OCI-LY7 (cell line): Measurements from ENCODE around the gene CORO2A. TPM values are rescaled to one million over a fixed set of nuclear protein-coding genes. Genes with fewer than 3 reads are reported as not detected.

ENCODE experiments used
- BruUV-seq: library from RNA; stranded (reverse); fragments of 400-500 nt; replicated peaks from 2 replicates; lab custom pipeline; 2021; lab: Mats Ljungman, UMichigan
- CTCF ChIA-PET: fragments of 300-600 bp; sonication (Branson Sonifier 250); formaldehyde crosslinking; loops from one replicate; lab custom pipeline; 2022; ENCODE audit warnings: antibody characterized with exemption; ENCODE audit not compliant: unreplicated experiment; lab: Charles Lee
- POLR2A ChIA-PET: fragments of 300-600 bp; sonication (Branson Sonifier 250); formaldehyde crosslinking; loops from one replicate; lab custom pipeline; 2022; ENCODE audit warnings: antibody characterized with exemption; lab: Charles Lee
- DNase-seq: peaks from one replicate; pipeline ENCODE4 v3.0.0-alpha.2; 2015; ENCODE audit warnings: low spot score
- H2AFZ ChIP-seq: fragments of 200-600 bp; sonication (generic), shearing (Covaris generic); 2 replicates; pipeline ENCODE4 v1.6.1; 2014; ENCODE audit warnings: mild to moderate bottlenecking, antibody characterized with exemption, low read length, moderate library complexity
- H3K27ac ChIP-seq: fragments of 200-600 bp; sonication (generic); 2 replicates; pipeline ENCODE4 v1.5.1; 2014; ENCODE audit warnings: mixed run types, low read depth, mild to moderate bottlenecking, moderate library complexity, low read length, inconsistent platforms; ENCODE audit not compliant: poor library complexity, severe bottlenecking
- H3K36me3 ChIP-seq: fragments of 200-600 bp; sonication (generic); 2 replicates; pipeline ENCODE4 v1.6.1; 2014; ENCODE audit warnings: mild to moderate bottlenecking, antibody characterized with exemption, low read length, moderate library complexity, mixed read lengths; ENCODE audit not compliant: insufficient read depth
- H3K4me1 ChIP-seq: fragments of 200-600 bp; sonication (generic); 2 replicates; pipeline ENCODE4 v1.5.1; 2014; ENCODE audit warnings: mild to moderate bottlenecking, low read length; ENCODE audit not compliant: insufficient read depth, poor library complexity, severe bottlenecking
- H3K4me2 ChIP-seq: fragments of 200-600 bp; sonication (generic); 2 replicates; pipeline ENCODE4 v1.6.1; 2014; ENCODE audit warnings: mild to moderate bottlenecking, low read length
- H3K4me3 ChIP-seq: fragments of 200-600 bp; sonication (generic); 2 replicates; pipeline ENCODE4 v1.5.1; 2014; ENCODE audit warnings: mild to moderate bottlenecking, low read depth, low read length; ENCODE audit not compliant: poor library complexity, severe bottlenecking
- H3K79me2 ChIP-seq: fragments of 200-600 bp; sonication (generic); 2 replicates; pipeline ENCODE4 v1.6.1; 2016; ENCODE audit warnings: low read depth, mild to moderate bottlenecking, low read length, moderate library complexity, mixed read lengths; ENCODE audit not compliant: insufficient read depth
- H3K9me2 ChIP-seq: fragments of 200-600 bp; sonication (generic); 2 replicates; pipeline ENCODE4 v1.6.1; 2016; ENCODE audit warnings: mild to moderate bottlenecking, low read length, mixed read lengths; ENCODE audit not compliant: insufficient read depth
- H3K9me3 ChIP-seq: fragments of 200-600 bp; sonication (generic); 2 replicates; pipeline ENCODE4 v1.6.1; 2014; ENCODE audit warnings: mild to moderate bottlenecking, mixed run types, low read length, mixed read lengths
- H4K20me1 ChIP-seq: fragments of 200-600 bp; sonication (generic); 2 replicates; pipeline ENCODE4 v1.6.1; 2014; ENCODE audit warnings: mild to moderate bottlenecking, antibody characterized with exemption, low read length, moderate library complexity, mixed read lengths; ENCODE audit not compliant: insufficient read depth
- CTCF ChIP-seq: fragments of 200-600 bp; sonication (generic); conservative IDR thresholded peaks from 2 replicates; pipeline ENCODE4 v1.5.1; 2014; ENCODE audit warnings: mild to moderate bottlenecking, antibody characterized with exemption, low read length, moderate library complexity, mixed read lengths
- EZH2phosphoT487 ChIP-seq: fragments of 200-600 bp; sonication (generic); IDR thresholded peaks from 2 replicates; pipeline ENCODE4 v1.6.1; 2018; ENCODE audit warnings: low read depth, borderline replicate concordance, mild to moderate bottlenecking, mixed run types, antibody characterized with exemption, low read length, moderate library complexity, mixed read lengths
- intact Hi-C: fragments of 100-400 bp; cut with micrococcal nuclease; formaldehyde crosslinking; loops from one replicate; pipeline ENCODE4 v1.10.0; 2022; ENCODE audit not compliant: unreplicated experiment
- total RNA-seq, 2 experiments: library from RNA; depleted of rRNA in 1 of 2; stranded (reverse); fragments of >200 nt in 1 of 2; shearing (Covaris generic) in 1 of 2; gene quantifications; 2 replicates each; pipeline ENCODE4 v1.2.3, GENCODE V29; 2014 to 2022

Gene CORO2A
- total RNA-seq, 2 experiments from 2014 or later, result 1.8 to 3.9 TPM

DNA sequence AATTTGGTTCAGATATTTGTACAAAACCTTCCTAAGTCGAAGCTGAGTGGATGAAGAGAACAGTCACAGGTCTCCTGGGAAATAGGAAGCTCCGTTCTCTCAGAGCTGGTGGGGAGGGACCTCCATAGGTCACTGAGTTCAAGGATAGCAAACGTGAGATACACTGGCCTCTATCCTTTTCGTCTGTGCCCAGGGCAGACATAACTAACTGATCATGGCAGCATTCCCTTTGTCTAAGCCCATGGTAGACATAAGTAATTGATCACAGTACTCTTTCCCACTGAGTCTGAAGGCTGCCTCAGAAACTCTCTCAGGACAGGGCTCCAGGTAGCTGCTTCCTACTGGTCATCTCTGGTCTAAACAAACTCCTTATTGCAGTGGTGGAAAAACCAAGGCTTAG, 12.3 kb upstream of the CORO2A start:
- POLR2A ChIA-PET, result no interaction called here

GRCh38 chr9:98203153-98203552, 10.7 kb upstream of the CORO2A start:
- BruUV-seq, result no TSS peak
- intact Hi-C loops, result no loop called here
- Histone ChIP-seq H2AFZ (no peak overlapping the region), H3K9me3 (no peaks in the 10 kb centered on the region), H3K9me2 (no peaks in the 10 kb centered on the region), H3K79me2 (no peaks in the 10 kb centered on the region), H3K4me3 (no peak overlapping the region), H4K20me1 (no peaks in the 10 kb centered on the region), H3K4me1 (peaks cover 21% of the 10 kb centered on the region), H3K36me3 (no peaks in the 10 kb centered on the region), H3K27ac (no peak overlapping the region), H3K4me2 (no peak overlapping the region)
- CTCF ChIA-PET, result no interaction called here
- POLR2A ChIA-PET, result no interaction called here
- no peak for DNase-seq
- no peak for TF ChIP-seq EZH2phosphoT487
- no peak for TF ChIP-seq CTCF

More for the DNA sequence above, 12.3 kb upstream of the CORO2A start:
- CTCF ChIA-PET, result no interaction called here
- Histone ChIP-seq H4K20me1 (no peaks in the 10 kb centered on the region), H3K27ac (no peak overlapping the region), H3K4me2 (no peak overlapping the region), H3K4me3 (no peak overlapping the region), H3K9me2 (no peaks in the 10 kb centered on the region), H2AFZ (no peak overlapping the region), H3K36me3 (no peaks in the 10 kb centered on the region), H3K79me2 (no peaks in the 10 kb centered on the region), H3K4me1 (peaks cover 21% of the 10 kb centered on the region), H3K9me3 (no peaks in the 10 kb centered on the region)
- DNase-seq, result no peak
- TF ChIP-seq CTCF (no peak), EZH2phosphoT487 (no peak)
- intact Hi-C loops, result loop anchor here (1.0 to 2.0 kb wide), 2 partner anchors 59 to 130 kb away; no protein-coding TSS in a partner anchor
- BruUV-seq, result no TSS peak

DNA sequence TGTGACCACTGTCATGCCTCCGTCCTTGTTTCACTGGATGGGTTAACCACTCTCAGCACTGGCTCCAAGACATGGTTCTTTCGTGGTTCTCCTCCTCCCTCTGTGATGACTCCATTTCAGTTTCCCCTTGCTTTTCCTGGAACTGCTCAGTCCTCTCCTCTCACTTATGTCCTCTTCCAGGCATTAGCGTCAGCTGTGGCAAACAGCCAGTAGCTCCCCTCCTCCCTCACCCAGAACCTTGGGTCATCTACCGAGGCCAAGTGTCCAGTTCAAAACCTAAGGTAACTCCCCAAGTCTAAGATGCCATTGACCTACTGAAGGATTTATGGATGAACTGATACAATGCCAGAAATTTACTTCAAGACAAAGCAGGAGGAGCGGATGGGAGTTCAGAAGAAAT, 9.8 kb upstream of the CORO2A start:
- CTCF ChIA-PET, result interaction anchor here (0.5 kb wide), 1 partner anchor 10 kb away, joined by 3 read pairs; the partner anchor contains the start of gene CORO2A

More for the DNA sequence above, 9.8 kb upstream of the CORO2A start:
- Histone ChIP-seq H3K27ac (no peak overlapping the region), H4K20me1 (no peaks in the 10 kb centered on the region), H3K4me1 (peaks cover 21% of the 10 kb centered on the region), H3K4me3 (no peak overlapping the region), H3K9me2 (no peaks in the 10 kb centered on the region), H3K79me2 (no peaks in the 10 kb centered on the region), H3K4me2 (no peak overlapping the region), H3K36me3 (no peaks in the 10 kb centered on the region), H2AFZ (no peak overlapping the region), H3K9me3 (no peaks in the 10 kb centered on the region)
- intact Hi-C loops, result no loop called here
- TF ChIP-seq CTCF (no peak), EZH2phosphoT487 (no peak)
- BruUV-seq, result no TSS peak
- POLR2A ChIA-PET, result no interaction called here
- no peak for DNase-seq
